K562 (cell line): ENCODE results near the gene CCNT1. TPM values are rescaled to one million over a fixed set of nuclear protein-coding genes. Genes with fewer than 3 reads are reported as not detected.

Source experiments
- ATAC-seq: fragments of 200-7000 bp; cut with Tn5 transposase; 3 replicates; pipeline ENCODE4 v1.9.1; 2020; ENCODE audit warnings: moderate library complexity
- BruUV-seq: library from RNA; stranded (reverse); fragments of 400-500 nt; replicated peaks from 2 replicates; lab custom pipeline; 2021; lab: Mats Ljungman, UMichigan
- CTCF ChIA-PET: fragments of 300-600 bp; formaldehyde crosslinking; extraction: SDS; loops from one replicate; lab custom pipeline; 2021; ENCODE audit warnings: low intra/inter-chr PET ratio; lab: Yijun Ruan, JAX
- POLR2A ChIA-PET: fragments of 300-600, 350-650 bp; sonication (Branson Sonifier 250); formaldehyde crosslinking; extraction: SDS; loops from one replicate; lab custom pipeline; 2021; ENCODE audit warnings: antibody characterized with exemption, inconsistent platforms; lab: Yijun Ruan, JAX
- DNase-seq, 4 experiments: peaks; one replicate each; pipeline versions ENCODE4 v3.0.0 to v3.0.0-alpha.2; 2011 to 2018; ENCODE audit warnings: low spot score in 3 of 4, mixed read lengths in 3 of 4; ENCODE audit errors: extremely low read depth in 1 of 4
- FAIRE-seq: peaks from 2 replicates; lab custom pipeline; 2011; peaks lifted over from hg19 to GRCh38; lab: Jason Lieb, UNC
- H2AFZ ChIP-seq: 2 replicates; pipeline ENCODE4 v1.6.0; 2011; ENCODE audit warnings: low read depth, low read length, control low read depth, inconsistent platforms
- H3K27ac ChIP-seq: fragments of 200-600 bp; 3 replicates; pipeline ENCODE4 v1.8.0; 2011; ENCODE audit warnings: low read depth, mild to moderate bottlenecking, control low read depth, inconsistent platforms, low read length, moderate library complexity, mixed read lengths; ENCODE audit errors: extremely low read depth
- H3K27me3 ChIP-seq, 2 experiments: fragments of 300-600 bp in 1 of 2; 2 replicates in 1 of 2; 3 replicates in 1 of 2; pipeline versions ENCODE4 v1.6.0 to v1.8.0; 2011; ENCODE audit warnings: inconsistent platforms in 2 of 2, low read length in 2 of 2, mild to moderate bottlenecking in 1 of 2, mixed read lengths in 1 of 2, moderate library complexity in 1 of 2; ENCODE audit not compliant: control insufficient read depth in 2 of 2, insufficient read depth in 2 of 2
- H3K36me3 ChIP-seq: fragments of 300-600 bp; 3 replicates; pipeline ENCODE4 v1.8.0; 2011; ENCODE audit warnings: mild to moderate bottlenecking, low read length, inconsistent platforms; ENCODE audit not compliant: control insufficient read depth, insufficient read depth
- H3K4me1 ChIP-seq, 2 experiments: fragments of 200-600 bp in 1 of 2; replicated peaks in 1 of 2; 2 replicates in 1 of 2; 3 replicates in 1 of 2; pipeline versions ENCODE4 v1.5.1 to v1.8.0; 2011; ENCODE audit warnings: inconsistent platforms in 2 of 2, low read length in 2 of 2, mild to moderate bottlenecking in 1 of 2, mixed read lengths in 1 of 2, moderate library complexity in 1 of 2; ENCODE audit not compliant: control insufficient read depth in 2 of 2, insufficient read depth in 2 of 2
- H3K4me2 ChIP-seq: 2 replicates; pipeline ENCODE4 v1.6.1; 2011; ENCODE audit warnings: low read length, control low read depth, inconsistent platforms, mixed read lengths; ENCODE audit not compliant: insufficient read depth
- H3K4me3 ChIP-seq: fragments of 200-600 bp; sonication (generic), shearing (Covaris generic); 2 replicates; pipeline ENCODE4 v1.5.1; 2016; ENCODE audit warnings: control low read depth, inconsistent platforms
- H3K79me2 ChIP-seq: fragments of 200-600 bp; 3 replicates; pipeline ENCODE4 v1.8.0; 2011; ENCODE audit warnings: low read length, inconsistent platforms; ENCODE audit not compliant: control insufficient read depth, insufficient read depth
- H3K9ac ChIP-seq, 2 experiments: 2 replicates each; pipeline versions ENCODE4 v1.6.0 to v1.6.1; 2011; ENCODE audit warnings: low read depth in 2 of 2, low read length in 2 of 2, control low read depth in 1 of 2, inconsistent platforms in 1 of 2, mild to moderate bottlenecking in 1 of 2, mixed read lengths in 1 of 2; ENCODE audit not compliant: insufficient read depth in 1 of 2
- H3K9me1 ChIP-seq: one replicate; pipeline ENCODE4 v1.6.0; 2011; ENCODE audit warnings: inconsistent platforms, mild to moderate bottlenecking, low read length, moderate library complexity; ENCODE audit not compliant: control insufficient read depth, insufficient read depth
- H3K9me3 ChIP-seq: replicated peaks from 2 replicates; pipeline ENCODE4 v1.5.1; 2011; ENCODE audit warnings: low read depth, low read length, inconsistent platforms; ENCODE audit not compliant: control insufficient read depth, insufficient read depth
- H4K20me1 ChIP-seq: replicated peaks from 2 replicates; pipeline ENCODE4 v1.6.1; 2011; ENCODE audit warnings: low read length, inconsistent platforms, mixed read lengths; ENCODE audit not compliant: control insufficient read depth, insufficient read depth
- BCOR ChIP-seq: fragments of 450-650 bp; IDR thresholded peaks from 2 replicates; pipeline ENCODE4 v1.6.1; 2016
- CEBPB ChIP-seq: fragments of 450-650 bp; IDR thresholded peaks from 2 replicates; pipeline ENCODE4 v1.6.1; 2016; ENCODE audit warnings: missing genetic modification characterization, missing compliant biosample characterization
- CEBPG ChIP-seq, 3 experiments: fragments of 200-800 bp in 1 of 3; sonication (Bioruptor generic) in 1 of 3; sonication (generic) in 1 of 3; formaldehyde crosslinking in 1 of 3; IDR thresholded peaks in 2 of 3; conservative IDR thresholded peaks in 1 of 3; 2 replicates each; pipeline versions ENCODE4 v1.6.1 to v1.8.0; 2016 to 2022; ENCODE audit warnings: missing compliant biosample characterization in 2 of 3, missing genetic modification characterization in 2 of 3, mild to moderate bottlenecking in 1 of 3, missing genetic modification reagents in 1 of 3
- MEF2D ChIP-seq: conservative IDR thresholded peaks from 2 replicates; pipeline ENCODE4 v1.6.1; 2016; ENCODE audit warnings: low read depth, missing genetic modification characterization, missing compliant biosample characterization
- NELFE ChIP-seq: IDR thresholded peaks from 2 replicates; pipeline ENCODE4 v1.6.1; 2011; ENCODE audit warnings: mild to moderate bottlenecking; ENCODE audit not compliant: insufficient read depth, insufficient read length
- WGBS: fragments of 100-300 bp; shearing (Covaris generic); methylation state at CpG from one replicate; pipeline ENCODE4 v1.1.6; 2016; ENCODE audit warnings: low coverage, mixed read lengths; ENCODE audit not compliant: insufficient coverage; ENCODE audit errors: missing lambda C conversion rate; 5-methylcytosine and 5-hydroxymethylcytosine counted together
- in situ Hi-C: fragments of 300-500 bp; cut with MboI; formaldehyde crosslinking; loops from 4 replicates; pipeline ENCODE4 v1.15.0; 2018; ENCODE audit warnings: inconsistent platforms, mixed read lengths
- intact Hi-C: fragments of 100-400 bp; cut with micrococcal nuclease; formaldehyde crosslinking; loops from 2 replicates; pipeline ENCODE4 v1.14.2; 2022
- polyA plus RNA-seq, 8 experiments: library from polyadenylated mRNA; depleted of rRNA in 4 of 8; stranded (reverse) in 5 of 8; unstranded in 3 of 8; fragments of >200 nt; fragmentation: Nextera tagmentation in 2 of 8; fragmentation: Illumina TruSeq in 1 of 8; extraction: Ambion mirVana in 2 of 8; extraction: Trizol in 1 of 8; gene quantifications; 2 replicates each; pipeline versions ENCODE4 v1.2.1 to v1.2.3, GENCODE V29; 2011 to 2014; ENCODE audit warnings: inconsistent platforms in 1 of 8, missing spikeins in 1 of 8
- total RNA-seq, 7 experiments: library from RNA; depleted of rRNA in 6 of 7; stranded (reverse); fragments of >200 nt in 6 of 7; fragmentation: Illumina TruSeq in 2 of 7; extraction: Trizol in 2 of 7; gene quantifications; 2 replicates each; pipeline versions ENCODE4 v1.2.1 to v1.2.3, GENCODE V29; 2011 to 2021; ENCODE audit warnings: low replicate concordance in 1 of 7
- TF ChIP-seq, protein P1 (sequence below), 2 experiments: IDR thresholded peaks; 2 replicates each; pipeline ENCODE4 v1.6.1; 2011; ENCODE audit warnings: borderline replicate concordance in 1 of 2, control low read depth in 1 of 2, low read depth in 1 of 2, low read length in 1 of 2, mild to moderate bottlenecking in 1 of 2, mixed read lengths in 1 of 2, moderate library complexity in 1 of 2; ENCODE audit not compliant: insufficient read depth in 1 of 2, insufficient read length in 1 of 2, poor library complexity in 1 of 2, severe bottlenecking in 1 of 2; ENCODE audit errors: extremely low read depth in 1 of 2

Gene CCNT1
- total and polyA plus RNA-seq, 9 of the 15 experiments (the other 6 are each of a cell fraction or from before 2014, with no cell fraction given) = 9.7 to 52.4 (median 33.4) TPM

GRCh38 chr12:48659863-48660262 lies 56.6 kb downstream of the CCNT1 start:
- no peak overlapping the region for H3K27ac ChIP-seq
- ChIA-PET POLR2A (interaction anchor here (0.6 to 2.3 kb wide), 3 partner anchors 8 to 626 kb away, joined by 3 to 14 read pairs (median 3); no protein-coding TSS in a partner anchor), CTCF (no interaction called here)
- no peaks in the 10 kb centered on the region for H4K20me1 ChIP-seq
- H3K79me2 ChIP-seq = no peaks in the 10 kb centered on the region
- BruUV-seq = no TSS peak
- 96% methylated on average over 4 of the region's 4 CpGs for WGBS
- no peaks in the 10 kb centered on the region for H3K4me1 ChIP-seq
- H3K36me3 ChIP-seq = peaks cover 91% of the 10 kb centered on the region
- H3K9me1 ChIP-seq = no peaks in the 10 kb centered on the region
- no peak for DNase-seq
- H3K9me3 ChIP-seq = no peaks in the 10 kb centered on the region
- no peak for FAIRE-seq
- intact Hi-C loops = no loop called here
- no peak overlapping the region for H3K4me2 ChIP-seq
- H3K27me3 ChIP-seq = no peaks in the 10 kb centered on the region
- H2AFZ ChIP-seq = no peak overlapping the region
- ATAC-seq = no peak
- no peak overlapping the region for H3K4me3 ChIP-seq
- in situ Hi-C loops = no loop called here
- TF ChIP-seq MEF2D (tag) (no peak), CEBPG (CRISPR knock-in tag; IDR thresholded peaks at IDR 0.05) (no peak), CEBPG (tag; conservative IDR thresholded peaks at IDR 0.05 in 1 of 2, IDR thresholded peaks at IDR 0.05 in 1 of 2) (peak; percentile 54 to 84), NELFE (no peak), BCOR (no peak), CEBPB (tag) (peak; percentile 83)
- TF ChIP-seq, protein P1, sequence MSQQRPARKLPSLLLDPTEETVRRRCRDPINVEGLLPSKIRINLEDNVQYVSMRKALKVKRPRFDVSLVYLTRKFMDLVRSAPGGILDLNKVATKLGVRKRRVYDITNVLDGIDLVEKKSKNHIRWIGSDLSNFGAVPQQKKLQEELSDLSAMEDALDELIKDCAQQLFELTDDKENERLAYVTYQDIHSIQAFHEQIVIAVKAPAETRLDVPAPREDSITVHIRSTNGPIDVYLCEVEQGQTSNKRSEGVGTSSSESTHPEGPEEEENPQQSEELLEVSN (IDR thresholded peaks at IDR 0.05; ENCODE audit: borderline replicate concordance in 1 of 2, extremely low read depth in 1 of 2, insufficient read depth in 1 of 2, insufficient read length in 1 of 2, low read depth in 1 of 2, low read length in 1 of 2, poor library complexity in 1 of 2, severe bottlenecking in 1 of 2) = no peak
- H3K9ac ChIP-seq = no peak overlapping the region
